HEK293 (cell line): Measurements from ENCODE around the gene PIGM.

ENCODE experiments used
- CTCF ChIA-PET: fragments of 350-600 bp; formaldehyde crosslinking; extraction: SDS; loops from one replicate; lab custom pipeline; 2021; ENCODE audit warnings: antibody characterized with exemption; lab: Yijun Ruan, JAX
- POLR2A ChIA-PET: fragments of 300-600 bp; formaldehyde crosslinking; extraction: SDS; loops from one replicate; lab custom pipeline; 2020; ENCODE audit warnings: antibody characterized with exemption, inconsistent platforms; lab: Yijun Ruan, JAX
- H3K27ac ChIP-seq: fragments of 200-500 bp; sonication (Bioruptor generic); 2 replicates; pipeline ENCODE4 v1.5.1; 2014; ENCODE audit warnings: low read depth, low read length, control low read depth, inconsistent platforms; ENCODE audit errors: extremely low read depth
- H3K36me3 ChIP-seq, 2 experiments: fragments of 200-500 bp in 1 of 2; sonication (Bioruptor generic) in 1 of 2; 1 replicate in 1 of 2; 2 replicates in 1 of 2; pipeline ENCODE4 v1.5.1; 2014 to 2017; ENCODE audit warnings: inconsistent platforms in 2 of 2, low read length in 2 of 2; ENCODE audit not compliant: control insufficient read depth in 2 of 2, insufficient read depth in 1 of 2
- H3K4me1 ChIP-seq: fragments of 200-500 bp; sonication (Bioruptor generic); 2 replicates; pipeline ENCODE4 v1.5.1; 2014; ENCODE audit warnings: mild to moderate bottlenecking, low read length, inconsistent platforms; ENCODE audit not compliant: control insufficient read depth, insufficient read depth
- H3K4me3 ChIP-seq: 2 replicates; pipeline ENCODE4 v1.5.1; 2011; ENCODE audit warnings: low read depth, mild to moderate bottlenecking, control low read depth, low read length, moderate library complexity
- H3K9me3 ChIP-seq: fragments of 200-500 bp; sonication (Bioruptor generic); 2 replicates; pipeline ENCODE4 v1.5.1; 2014; ENCODE audit warnings: low read depth, low read length, inconsistent platforms; ENCODE audit not compliant: control insufficient read depth, insufficient read depth
- HOXD13 ChIP-seq: sonication (generic); formaldehyde crosslinking; IDR thresholded peaks from 2 replicates; pipeline ENCODE4 v1.8.0; 2022; ENCODE audit warnings: missing genetic modification reagents, borderline replicate concordance
- RBAK ChIP-seq: fragments of 450-650 bp; formaldehyde crosslinking; IDR thresholded peaks from 2 replicates; pipeline ENCODE4 v1.5.1; 2016; ENCODE audit warnings: missing biosample characterization, missing genetic modification characterization
- REPIN1 ChIP-seq: fragments of 450-650 bp; formaldehyde crosslinking; IDR thresholded peaks from 2 replicates; pipeline ENCODE4 v1.5.1; 2017; ENCODE audit warnings: missing biosample characterization, missing genetic modification characterization, low read depth
- REST ChIP-seq: fragments of 450-650 bp; formaldehyde crosslinking; IDR thresholded peaks from 2 replicates; pipeline ENCODE4 v1.5.1; 2016; ENCODE audit warnings: missing biosample characterization, missing genetic modification characterization
- TCF7L2 ChIP-seq: IDR thresholded peaks from 2 replicates; pipeline ENCODE4 v1.6.1; 2011; ENCODE audit warnings: low read depth, mild to moderate bottlenecking, inconsistent platforms, low read length, moderate library complexity, borderline replicate concordance
- ZNF157 ChIP-seq: fragments of 450-650 bp; formaldehyde crosslinking; IDR thresholded peaks from 2 replicates; pipeline ENCODE4 v1.5.1; 2016; ENCODE audit warnings: missing biosample characterization, missing genetic modification characterization
- ZNF280C ChIP-seq: fragments of 450-650 bp; formaldehyde crosslinking; IDR thresholded peaks from 2 replicates; pipeline ENCODE4 v1.5.1; 2016; ENCODE audit warnings: missing biosample characterization, missing genetic modification characterization
- ZNF280D ChIP-seq: fragments of 450-650 bp; formaldehyde crosslinking; IDR thresholded peaks from 2 replicates; pipeline ENCODE4 v1.5.1; 2016; ENCODE audit warnings: missing biosample characterization, missing genetic modification characterization
- ZNF324 ChIP-seq: fragments of 450-650 bp; formaldehyde crosslinking; IDR thresholded peaks from 2 replicates; pipeline ENCODE4 v1.5.1; 2016; ENCODE audit warnings: missing biosample characterization, missing genetic modification characterization
- ZNF37A ChIP-seq: fragments of 450-650 bp; IDR thresholded peaks from 2 replicates; pipeline ENCODE4 v1.5.1; 2018; ENCODE audit warnings: missing biosample characterization, missing genetic modification characterization
- ZNF394 ChIP-seq: fragments of 450-650 bp; formaldehyde crosslinking; IDR thresholded peaks from 2 replicates; pipeline ENCODE4 v1.5.1; 2016; ENCODE audit warnings: missing biosample characterization, missing genetic modification characterization, mild to moderate bottlenecking, moderate library complexity, borderline replicate concordance
- ZNF529 ChIP-seq: fragments of 450-650 bp; formaldehyde crosslinking; IDR thresholded peaks from 2 replicates; pipeline ENCODE4 v1.5.1; 2017; ENCODE audit warnings: missing genetic modification characterization, missing biosample characterization; ENCODE audit not compliant: insufficient replicate concordance
- ZNF548 ChIP-seq: fragments of 450-650 bp; formaldehyde crosslinking; IDR thresholded peaks from 2 replicates; pipeline ENCODE4 v1.5.1; 2016; ENCODE audit warnings: missing biosample characterization, missing genetic modification characterization
- ZNF558 ChIP-seq: fragments of 450-650 bp; formaldehyde crosslinking; IDR thresholded peaks from 2 replicates; pipeline ENCODE4 v1.5.1; 2016; ENCODE audit warnings: missing biosample characterization, missing genetic modification characterization
- ZNF623 ChIP-seq: fragments of 450-650 bp; formaldehyde crosslinking; IDR thresholded peaks from 2 replicates; pipeline ENCODE4 v1.5.1; 2016; ENCODE audit warnings: missing biosample characterization, missing genetic modification characterization
- ZNF777 ChIP-seq: fragments of 450-650 bp; formaldehyde crosslinking; IDR thresholded peaks from 2 replicates; pipeline ENCODE4 v1.5.1; 2017; ENCODE audit warnings: missing biosample characterization, missing genetic modification characterization, borderline replicate concordance
- ZNF837 ChIP-seq: fragments of 450-650 bp; formaldehyde crosslinking; IDR thresholded peaks from 2 replicates; pipeline ENCODE4 v1.5.1; 2016; ENCODE audit warnings: missing biosample characterization, missing genetic modification characterization
- ZSCAN18 ChIP-seq: fragments of 450-650 bp; formaldehyde crosslinking; IDR thresholded peaks from 2 replicates; pipeline ENCODE4 v1.5.1; 2016; ENCODE audit warnings: missing biosample characterization, missing genetic modification characterization
- ZSCAN5A ChIP-seq: fragments of 450-650 bp; formaldehyde crosslinking; IDR thresholded peaks from 2 replicates; pipeline ENCODE4 v1.5.1; 2016; ENCODE audit warnings: missing biosample characterization, missing genetic modification characterization

Gene PIGM

GRCh38 chr1:159978107-159978398 lies 53.7 kb downstream of the PIGM start:
- Histone ChIP-seq H3K4me1 (no peaks in the 10 kb centered on the region), H3K9me3 (no peaks in the 10 kb centered on the region), H3K4me3 (no peak overlapping the region), H3K36me3 (no peaks in the 10 kb centered on the region), H3K27ac (no peak overlapping the region)
- ChIA-PET CTCF (interaction anchor here (0.8 kb wide), 1 partner anchor 28 kb away, joined by 3 read pairs; no protein-coding TSS in a partner anchor), POLR2A (no interaction called here)
- no peak for TF ChIP-seq ZNF157
- TF ChIP-seq ZNF37A: no peak
- TF ChIP-seq REPIN1 (tag by site-specific recombination): no peak
- TF ChIP-seq, all 188 proteins: peak for 0

DNA sequence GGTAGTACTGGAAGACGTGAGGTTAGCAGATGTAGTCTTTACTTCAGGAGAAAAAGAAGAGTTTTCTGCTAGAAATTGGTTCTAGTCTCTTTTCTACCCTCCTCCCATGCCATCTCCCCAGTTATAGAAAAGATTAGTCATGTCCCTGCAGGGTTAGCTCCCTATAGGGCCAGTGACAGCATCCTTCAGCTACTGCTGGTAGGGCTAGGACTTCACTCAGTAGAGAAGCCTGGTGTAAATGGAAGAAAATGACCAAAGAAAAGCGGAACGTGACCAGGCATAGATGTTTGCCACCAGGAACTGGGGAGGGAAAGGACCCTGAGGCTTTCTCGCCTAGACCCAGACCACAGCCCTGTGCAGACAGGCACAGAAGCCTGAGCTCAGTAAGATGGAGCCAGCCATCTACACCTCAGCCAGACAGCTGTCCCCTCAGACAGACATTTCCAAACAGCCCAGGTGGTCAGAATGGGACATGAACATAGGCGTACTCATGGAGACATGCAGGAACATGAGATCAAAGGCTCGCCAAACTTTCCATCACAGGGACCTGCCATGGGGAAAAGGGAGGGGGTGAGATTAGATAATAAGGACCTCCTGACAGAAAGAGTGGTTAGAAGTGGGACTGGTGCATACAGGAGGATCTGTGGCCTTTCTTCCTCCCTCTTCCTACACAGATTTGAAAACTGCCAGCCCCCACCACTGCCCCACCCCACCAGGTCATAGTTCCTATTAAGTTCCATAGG lies 54.3 kb downstream of the PIGM start:
- CTCF ChIA-PET: interaction anchor here (0.6 to 1.2 kb wide), 4 partner anchors 21 to 199 kb away, joined by 3 to 5 read pairs (median 4); no protein-coding TSS in a partner anchor
- Histone ChIP-seq H3K36me3 (no peaks in the 10 kb centered on the region), H3K4me1 (no peaks in the 10 kb centered on the region), H3K9me3 (no peaks in the 10 kb centered on the region), H3K4me3 (no peak overlapping the region), H3K27ac (no peak overlapping the region)
- POLR2A ChIA-PET: no interaction called here
- TF ChIP-seq ZNF280C (tag by site-specific recombination) (no peak), ZNF837 (tag by site-specific recombination) (no peak), ZNF623 (no peak), ZNF558 (tag by site-specific recombination) (no peak), ZSCAN5A (no peak), ZNF324 (tag by site-specific recombination) (no peak), ZNF777 (tag by site-specific recombination) (no peak), ZNF548 (tag by site-specific recombination) (no peak), ZSCAN18 (tag by site-specific recombination) (no peak), ZNF394 (tag by site-specific recombination) (no peak), ZNF280D (tag by site-specific recombination) (no peak), REST (tag by site-specific recombination) (no peak), ZNF529 (tag by site-specific recombination) (no peak), TCF7L2 (no peak), HOXD13 (CRISPR knock-in tag) (no peak), RBAK (tag by site-specific recombination) (no peak)
